ENCODE results near the gene KDF1.

KDF1 gene

GRCh38 chr1:26915204-26915842, 44.9 kb downstream of the KDF1 start:
- no peak for DNase-seq (ENCODE audit: low read depth in 3 of 3)

- DNase-seq (ENCODE audit: low read depth in 3 of 3) = no peak
Observed at GRCh38 chr1:26913754-26914619, 46.3 kb downstream of the KDF1 start, which contains the start of gene NR0B2. TSS of gene NR0B2 (minus strand) at chr1:26913975. CDS start at chr1:26913940, 35 bp downstream.

- DNase-seq (ENCODE audit: low read depth in 3 of 3) = no peak
Observed at GRCh38 chr1:26913389-26913753, 46.9 kb downstream of the KDF1 start.

GRCh38 chr1:26912147-26912490, 48.1 kb downstream of the KDF1 start:
- DNase-seq (ENCODE audit: low read depth in 3 of 3) = no peak

GRCh38 chr1:26911399-26912146, 48.7 kb downstream of the KDF1 start:
- DNase-seq (ENCODE audit: low read depth in 3 of 3) = no peak

GRCh38 chr1:26910343-26911160, 49.7 kb downstream of the KDF1 start:
- DNase-seq (ENCODE audit: low read depth in 3 of 3) = no peak

- no peak for DNase-seq (ENCODE audit: low read depth in 3 of 3)
Observed at GRCh38 chr1:26909951-26910342, 50.3 kb downstream of the KDF1 start.

GRCh38 chr1:26907071-26907917, 53.0 kb downstream of the KDF1 start:
- no peak for DNase-seq (ENCODE audit: low read depth in 3 of 3)

- DNase-seq (ENCODE audit: low read depth in 3 of 3) = no peak
Observed at GRCh38 chr1:26900815-26901511, 59.3 kb downstream of the KDF1 start.

GRCh38 chr1:26900001-26900814, 60.1 kb downstream of the KDF1 start, which contains the start of gene GPATCH3:
TSS of gene GPATCH3 (minus strand) at chr1:26900467. CDS start at chr1:26900442, 25 bp downstream.
- peak; percentile 72 to 88 (median 87) for DNase-seq (ENCODE audit: low read depth in 3 of 3)

All from stimulated activated CD4-positive, alpha-beta T cell treated with anti-CD3 and anti-CD28 coated beads, TNF-alpha, amount 100 ng/mL, for 24 hours (primary cell).